Endothelial cell of umbilical vein (primary cell): Measurements from ENCODE around the gene MTRF1. TPM values are rescaled to one million over a fixed set of nuclear protein-coding genes. Genes with fewer than 3 reads are reported as not detected.
A peak's percentile ranks its signal among the peaks of the same experiment; 100 is the strongest.

Source experiments
- BruUV-seq: library from RNA; stranded (reverse); fragments of 400-500 nt; replicated peaks from 2 replicates; lab custom pipeline; 2021; lab: Mats Ljungman, UMichigan
- CTCF ChIA-PET: fragments of 300-600, 350-600 bp; sonication (Branson Sonifier 250); formaldehyde crosslinking; loops from one replicate; lab custom pipeline; 2021; ENCODE audit warnings: antibody characterized with exemption, inconsistent platforms; lab: Charles Lee
- POLR2A ChIA-PET: fragments of 300-600, 350-600 bp; sonication (Branson Sonifier 250); formaldehyde crosslinking; loops from one replicate; lab custom pipeline; 2021; ENCODE audit warnings: antibody characterized with exemption, inconsistent platforms; lab: Charles Lee
- DNase-seq: peaks from one replicate; pipeline ENCODE4 v3.0.0-alpha.2; 2011; ENCODE audit warnings: low read depth, low spot score
- FAIRE-seq: peaks from 2 replicates; lab custom pipeline; 2011; peaks lifted over from hg19 to GRCh38; lab: Jason Lieb, UNC
- H2AFZ ChIP-seq: 2 replicates; pipeline ENCODE4 v1.6.0; 2012; ENCODE audit warnings: low read depth, low read length, control low read depth, inconsistent platforms
- H3K27ac ChIP-seq: 2 replicates; pipeline ENCODE4 v1.5.1; 2011; ENCODE audit warnings: low read depth, mild to moderate bottlenecking, control low read depth, low read length, moderate library complexity; ENCODE audit not compliant: insufficient read depth
- H3K27me3 ChIP-seq, 2 experiments: 2 replicates each; pipeline versions ENCODE4 v1.6.0 to v1.6.1; 2011; ENCODE audit warnings: low read length in 2 of 2, mixed read lengths in 1 of 2; ENCODE audit not compliant: control insufficient read depth in 2 of 2, insufficient read depth in 2 of 2
- H3K36me3 ChIP-seq, 2 experiments: 2 replicates in 1 of 2; 3 replicates in 1 of 2; pipeline ENCODE4 v1.5.1; 2011; ENCODE audit warnings: low read length in 2 of 2, mild to moderate bottlenecking in 1 of 2, moderate library complexity in 1 of 2; ENCODE audit not compliant: control insufficient read depth in 2 of 2, insufficient read depth in 2 of 2; ENCODE audit errors: extremely low read depth in 1 of 2
- H3K4me1 ChIP-seq: 3 replicates; pipeline ENCODE4 v1.5.1; 2011; ENCODE audit warnings: mild to moderate bottlenecking, low read length; ENCODE audit not compliant: control insufficient read depth, insufficient read depth; ENCODE audit errors: extremely low read depth
- H3K4me2 ChIP-seq: 2 replicates; pipeline ENCODE4 v1.6.1; 2011; ENCODE audit warnings: low read length, control low read depth, mixed read lengths; ENCODE audit not compliant: insufficient read depth
- H3K4me3 ChIP-seq, 3 experiments: fragments of 200-600 bp in 1 of 3; sonication (generic), shearing (Covaris generic) in 1 of 3; replicated peaks in 1 of 3; 2 replicates each; pipeline ENCODE4 v1.5.1; 2011 to 2016; ENCODE audit warnings: control low read depth in 3 of 3, low read length in 3 of 3, mild to moderate bottlenecking in 2 of 3, inconsistent platforms in 1 of 3, low read depth in 1 of 3, moderate library complexity in 1 of 3; ENCODE audit not compliant: insufficient read depth in 1 of 3
- H3K79me2 ChIP-seq: 2 replicates; pipeline ENCODE4 v1.6.0; 2012; ENCODE audit warnings: low read length, inconsistent platforms; ENCODE audit not compliant: control insufficient read depth, insufficient read depth
- H3K9ac ChIP-seq: replicated peaks from 2 replicates; pipeline ENCODE3; 2011; ENCODE audit warnings: low read length, control low read depth; ENCODE audit not compliant: insufficient read depth; ENCODE audit errors: extremely low read depth
- H3K9me1 ChIP-seq: replicated peaks from 3 replicates; pipeline ENCODE4 v1.6.0; 2011; ENCODE audit warnings: mild to moderate bottlenecking, low read length; ENCODE audit not compliant: control insufficient read depth, insufficient read depth; ENCODE audit errors: extremely low read depth
- H3K9me3 ChIP-seq: replicated peaks from 2 replicates; pipeline ENCODE4 v1.5.1; 2012; ENCODE audit warnings: low read length, inconsistent platforms; ENCODE audit not compliant: control insufficient read depth, insufficient read depth
- H4K20me1 ChIP-seq: replicated peaks from 2 replicates; pipeline ENCODE3; 2011; ENCODE audit warnings: mild to moderate bottlenecking, low read length; ENCODE audit not compliant: control insufficient read depth, insufficient read depth; ENCODE audit errors: extremely low read depth
- CTCF ChIP-seq, 2 donors: IDR thresholded peaks; 1 replicate in 1 of 2; 2 replicates in 1 of 2; pipeline ENCODE4 v1.5.1; 2011; ENCODE audit warnings: low read length in 2 of 2, mild to moderate bottlenecking in 2 of 2, moderate library complexity in 2 of 2, control low read depth in 1 of 2, inconsistent platforms in 1 of 2, low read depth in 1 of 2; ENCODE audit not compliant: insufficient read depth in 1 of 2; ENCODE audit errors: extremely low read depth in 1 of 2
- EZH2 ChIP-seq: IDR thresholded peaks from 2 replicates; pipeline ENCODE4 v1.6.1; 2012; ENCODE audit warnings: borderline replicate concordance, low read depth, mild to moderate bottlenecking, moderate library complexity, low read length, inconsistent platforms; ENCODE audit not compliant: severe bottlenecking
- FOS ChIP-seq: IDR thresholded peaks from 2 replicates; pipeline ENCODE4 v1.6.1; 2011; ENCODE audit warnings: mild to moderate bottlenecking, low read length, moderate library complexity, borderline replicate concordance; ENCODE audit not compliant: insufficient read depth
- GATA2 ChIP-seq: IDR thresholded peaks from 2 replicates; pipeline ENCODE4 v1.7.0; 2011; ENCODE audit warnings: low read depth, mild to moderate bottlenecking, moderate library complexity, mixed read lengths, low read length; ENCODE audit not compliant: insufficient read length, insufficient read depth
- JUN ChIP-seq: IDR thresholded peaks from 2 replicates; pipeline ENCODE4 v1.6.1; 2011; ENCODE audit warnings: borderline replicate concordance, low read depth; ENCODE audit not compliant: insufficient read length, insufficient read depth
- MAX ChIP-seq: IDR thresholded peaks from 2 replicates; pipeline ENCODE4 v1.6.1; 2011; ENCODE audit not compliant: insufficient read depth, insufficient read length
- MYC ChIP-seq: IDR thresholded peaks from one replicate; pipeline ENCODE4 v1.6.1; 2011; ENCODE audit warnings: mild to moderate bottlenecking, low read depth, low read length
- POLR2A ChIP-seq: IDR thresholded peaks from 2 replicates; pipeline ENCODE4 v1.6.1; 2012; ENCODE audit warnings: low read depth, mild to moderate bottlenecking, control low read depth, low read length
- POLR2AphosphoS5 ChIP-seq: IDR thresholded peaks from 2 replicates; pipeline ENCODE4 v1.6.1; 2012; ENCODE audit warnings: low read depth, mild to moderate bottlenecking, control low read depth, low read length, moderate library complexity; ENCODE audit not compliant: insufficient read depth
- dilution Hi-C: fragments of 300-500 bp; cut with MboI; formaldehyde crosslinking; loops from one replicate; pipeline ENCODE4 v1.15.0; 2019; ENCODE audit warnings: low sequenced_read_pairs; ENCODE audit not compliant: extremely low pct_ligation_motif_present
- intact Hi-C: fragments of 100-400 bp; cut with micrococcal nuclease; formaldehyde crosslinking; loops from one replicate; pipeline ENCODE4 v1.10.0; 2022
- polyA plus RNA-seq, 4 experiments: library from polyadenylated mRNA; depleted of rRNA in 3 of 4; stranded (reverse) in 3 of 4; unstranded in 1 of 4; fragments of >200 nt; gene quantifications; 2 replicates each; pipeline versions ENCODE4 v1.2.1 to v1.2.3, GENCODE V29; 2011 to 2012; ENCODE audit warnings: missing spikeins in 1 of 4
- total RNA-seq: library from RNA; stranded (reverse); gene quantifications from 2 replicates; pipeline ENCODE4 v1.2.3, GENCODE V29; 2021

Gene MTRF1
- total and polyA plus RNA-seq, 2 donors (not counting 3 experiments of a cell fraction or from before 2014, with no cell fraction given), result 8.0 to 16.3 TPM

- BruUV-seq, result no TSS peak
- H3K9me1 ChIP-seq, result peaks cover 2% of the 10 kb centered on the region
- H3K4me2 ChIP-seq, result no peak overlapping the region
- no peaks in the 10 kb centered on the region for H3K36me3 ChIP-seq
- no peaks in the 10 kb centered on the region for H3K9me3 ChIP-seq
- no peak overlapping the region for H2AFZ ChIP-seq
- H3K79me2 ChIP-seq, result no peaks in the 10 kb centered on the region
- DNase-seq (peak; percentile 46), FAIRE-seq (no peak)
- ChIA-PET POLR2A (interaction anchor here (1.5 kb wide), 1 partner anchor 171 kb away, joined by 4 read pairs; the partner anchor contains the start of gene WBP4), CTCF (interaction anchor here (0.6 to 3.0 kb wide), 7 partner anchors 10 to 1142 kb away, joined by 3 to 22 read pairs (median 3); no protein-coding TSS in a partner anchor)
- intact Hi-C loops, result no loop called here
- TF ChIP-seq POLR2A (no peak), EZH2 (no peak), FOS (no peak), JUN (no peak), CTCF (IDR thresholded peaks at IDR 0.05; ENCODE audit: extremely low read depth in 1 of 2, insufficient read depth in 1 of 2, low read depth in 1 of 2, low read length in 2 of 2) (no peak), GATA2 (no peak), POLR2AphosphoS5 (no peak), MYC (no peak), MAX (no peak)
- no peaks in the 10 kb centered on the region for H4K20me1 ChIP-seq
- H3K27me3 ChIP-seq, result no peaks in the 10 kb centered on the region
- no peak overlapping the region for H3K4me3 ChIP-seq
- dilution Hi-C loops, result no loop called here
- H3K9ac ChIP-seq, result no peak overlapping the region
- H3K27ac ChIP-seq, result no peak overlapping the region
- no peaks in the 10 kb centered on the region for H3K4me1 ChIP-seq
Measured at GRCh38 chr13:41231786-41232185, 31.6 kb downstream of the MTRF1 start.
